SK-N-SH (cell line): ENCODE measurements around the gene PPM1E. TPM values are rescaled to one million over a fixed set of nuclear protein-coding genes. Genes with fewer than 3 reads are reported as not detected.

Experiments
- CTCF ChIA-PET: fragments of 300-600, 350-600 bp; formaldehyde crosslinking; extraction: SDS; loops from one replicate; lab custom pipeline; 2021; lab: Yijun Ruan, JAX
- POLR2A ChIA-PET: fragments of 350-600 bp; sonication (Branson Sonifier 250); formaldehyde crosslinking; extraction: SDS; loops from one replicate; lab custom pipeline; 2020; ENCODE audit warnings: antibody characterized with exemption, inconsistent platforms; lab: Yijun Ruan, JAX
- DNase-seq: peaks from one replicate; pipeline ENCODE4 v3.0.0; 2012
- H2AFZ ChIP-seq: fragments of 200-600 bp; sonication (generic); 2 replicates; pipeline ENCODE4 v1.8.1; 2016; ENCODE audit warnings: antibody characterized with exemption, mild to moderate bottlenecking, low read depth
- H3F3A ChIP-seq: fragments of 200-600 bp; sonication (generic); replicated peaks from 2 replicates; pipeline ENCODE3; 2016; ENCODE audit warnings: antibody characterized with exemption, mild to moderate bottlenecking; ENCODE audit not compliant: insufficient read depth
- H3K27ac ChIP-seq, 2 experiments: fragments of 200-500 bp in 1 of 2; fragments of 200-600 bp in 1 of 2; sonication (Bioruptor generic) in 1 of 2; sonication (generic), shearing (Covaris generic) in 1 of 2; 2 replicates each; pipeline versions ENCODE4 v1.5.1 to v1.6.1; 2014 to 2016; ENCODE audit warnings: low read depth in 2 of 2, inconsistent platforms in 1 of 2, low read length in 1 of 2, mild to moderate bottlenecking in 1 of 2, mixed read lengths in 1 of 2
- H3K27me3 ChIP-seq: fragments of 200-600 bp; sonication (generic), shearing (Covaris generic); 2 replicates; pipeline ENCODE4 v1.6.1; 2016; ENCODE audit warnings: mixed run types; ENCODE audit not compliant: insufficient read depth
- H3K36me3 ChIP-seq, 2 experiments: fragments of 200-500 bp in 1 of 2; fragments of 200-600 bp in 1 of 2; sonication (Bioruptor generic) in 1 of 2; sonication (generic) in 1 of 2; replicated peaks in 1 of 2; 2 replicates each; pipeline versions ENCODE3 to v1.5.1; 2014 to 2016; ENCODE audit warnings: low read length in 1 of 2, mild to moderate bottlenecking in 1 of 2; ENCODE audit not compliant: insufficient read depth in 2 of 2, control insufficient read depth in 1 of 2
- H3K4me1 ChIP-seq, 2 experiments: fragments of 200-500 bp in 1 of 2; fragments of 200-600 bp in 1 of 2; sonication (Bioruptor generic) in 1 of 2; sonication (generic), shearing (Covaris generic) in 1 of 2; 2 replicates each; pipeline versions ENCODE4 v1.5.1 to v1.6.1; 2014 to 2016; ENCODE audit warnings: low read depth in 1 of 2, low read length in 1 of 2, mixed run types in 1 of 2; ENCODE audit not compliant: insufficient read depth in 2 of 2, control insufficient read depth in 1 of 2
- H3K4me2 ChIP-seq: fragments of 200-600 bp; sonication (generic), shearing (Covaris generic); 2 replicates; pipeline ENCODE4 v1.6.1; 2017; ENCODE audit warnings: mixed run types
- H3K4me3 ChIP-seq, 2 experiments: fragments of 200-500 bp in 1 of 2; fragments of 200-600 bp in 1 of 2; sonication (Bioruptor generic) in 1 of 2; sonication (generic), shearing (Covaris generic) in 1 of 2; 2 replicates each; pipeline versions ENCODE4 v1.5.1 to v1.8.1; 2014 to 2016; ENCODE audit warnings: low read depth in 2 of 2, inconsistent platforms in 1 of 2, low read length in 1 of 2, mild to moderate bottlenecking in 1 of 2, mixed read lengths in 1 of 2, moderate library complexity in 1 of 2
- H3K79me2 ChIP-seq: fragments of 200-600 bp; sonication (generic); 2 replicates; pipeline ENCODE4 v1.8.1; 2017; ENCODE audit warnings: mild to moderate bottlenecking; ENCODE audit not compliant: insufficient read depth
- H3K9ac ChIP-seq: fragments of 200-600 bp; sonication (generic); 2 replicates; pipeline ENCODE4 v1.6.1; 2017; ENCODE audit warnings: mixed run types
- H3K9me2 ChIP-seq: fragments of 200-600 bp; sonication (generic); 2 replicates; pipeline ENCODE4 v1.6.1; 2017; ENCODE audit warnings: mixed run types
- H3K9me3 ChIP-seq: fragments of 200-600 bp; sonication (generic); 2 replicates; pipeline ENCODE4 v1.6.1; 2017; ENCODE audit warnings: mixed run types, mild to moderate bottlenecking, moderate library complexity
- H4K20me1 ChIP-seq: fragments of 200-600 bp; sonication (generic); 2 replicates; pipeline ENCODE4 v1.6.1; 2017; ENCODE audit warnings: mild to moderate bottlenecking, mixed run types; ENCODE audit not compliant: insufficient read depth
- ELF1 ChIP-seq: IDR thresholded peaks from 2 replicates; pipeline ENCODE4 v1.4.0; 2012
- EZH2phosphoT487 ChIP-seq: fragments of 200-600 bp; sonication (generic); IDR thresholded peaks from 2 replicates; pipeline ENCODE4 v1.6.1; 2017; ENCODE audit warnings: low read depth, mixed run types, mild to moderate bottlenecking, antibody characterized with exemption, moderate library complexity, borderline replicate concordance
- FOSL2 ChIP-seq: IDR thresholded peaks from 2 replicates; pipeline ENCODE4 v1.4.0; 2012; ENCODE audit warnings: low read depth, mild to moderate bottlenecking, moderate library complexity, borderline replicate concordance
- FOXJ3 ChIP-seq: sonication (generic); formaldehyde crosslinking; IDR thresholded peaks from 2 replicates; pipeline ENCODE4 v1.5.1; 2020; ENCODE audit warnings: mild to moderate bottlenecking, missing genetic modification reagents
- FOXM1 ChIP-seq: IDR thresholded peaks from 2 replicates; pipeline ENCODE4 v1.4.0; 2012; ENCODE audit warnings: low read depth, mild to moderate bottlenecking
- GATA2 ChIP-seq: sonication (generic); formaldehyde crosslinking; IDR thresholded peaks from 2 replicates; pipeline ENCODE4 v1.5.0; 2020; ENCODE audit warnings: mild to moderate bottlenecking, missing genetic modification reagents
- IRF3 ChIP-seq: fragments of 150-350 bp; IDR thresholded peaks from 2 replicates; pipeline ENCODE4 v1.6.1; 2016; ENCODE audit warnings: mild to moderate bottlenecking, low read depth, low read length
- JUND ChIP-seq: IDR thresholded peaks from 2 replicates; pipeline ENCODE4 v1.4.0; 2012
- MXI1 ChIP-seq: IDR thresholded peaks from 2 replicates; pipeline ENCODE4 v1.6.1; 2012; ENCODE audit warnings: mild to moderate bottlenecking, low read depth, low read length, improper control_type of control experiment
- RAD21 ChIP-seq: IDR thresholded peaks from 2 replicates; pipeline ENCODE4 v1.6.1; 2012; ENCODE audit warnings: mild to moderate bottlenecking, low read length
- RCOR1 ChIP-seq: fragments of 150-350 bp; IDR thresholded peaks from 2 replicates; pipeline ENCODE4 v1.6.1; 2017; ENCODE audit warnings: antibody characterized with exemption, low read length
- REST ChIP-seq: IDR thresholded peaks from 2 replicates; pipeline ENCODE4 v1.6.1; 2012; ENCODE audit warnings: mild to moderate bottlenecking, low read depth, low read length, moderate library complexity
- RFX5 ChIP-seq: IDR thresholded peaks from 2 replicates; pipeline ENCODE4 v1.6.1; 2012; ENCODE audit warnings: mild to moderate bottlenecking, improper control_type of control experiment, low read length
- TCF12 ChIP-seq: IDR thresholded peaks from 2 replicates; pipeline ENCODE4 v1.4.0; 2012
- USF1 ChIP-seq: IDR thresholded peaks from 2 replicates; pipeline ENCODE4 v1.4.0; 2012; ENCODE audit warnings: low read depth, borderline replicate concordance
- WGBS: methylation state at CpG from one replicate; pipeline ENCODE4 v1.1.6; 2017; ENCODE audit warnings: low lambda C conversion rate; 5-methylcytosine and 5-hydroxymethylcytosine counted together
- polyA plus RNA-seq, 3 experiments: library from polyadenylated mRNA; depleted of rRNA; stranded (reverse); fragments of >200 nt; gene quantifications; 2 replicates each; pipeline ENCODE4 v1.2.3, GENCODE V29; 2012

Gene PPM1E
- polyA plus RNA-seq, 1 of the 3 experiments (the other 2 are of a cell fraction) = 0.08 TPM

GRCh38 chr17:58969612-58970011, 214.0 kb downstream of the PPM1E start:
- Histone ChIP-seq H3K4me1 (peaks cover 0 to 10% of the 10 kb centered on the region in 2 experiments; a peak in 2 of 4 replicates), H3K36me3 (no peaks in the 10 kb centered on the region), H3K27ac (peak overlapping the region in 1 of 2 experiments; percentile 44; a peak in 1 of 4 replicates), H3K79me2 (no peaks in the 10 kb centered on the region), H3F3A (no peaks in the 10 kb centered on the region), H3K9me2 (no peaks in the 10 kb centered on the region), H3K9ac (no peak overlapping the region), H4K20me1 (no peaks in the 10 kb centered on the region), H3K9me3 (no peaks in the 10 kb centered on the region), H3K4me2 (no peak overlapping the region), H3K4me3 (no peak overlapping the region), H2AFZ (no peak overlapping the region), H3K27me3 (no peaks in the 10 kb centered on the region)
- DNase-seq = no peak
- TF ChIP-seq USF1 = no peak
- no peak for TF ChIP-seq REST
- no peak for TF ChIP-seq JUND
- no peak for TF ChIP-seq RAD21
- no peak for TF ChIP-seq ELF1
- TF ChIP-seq GATA2 (CRISPR knock-in tag) = no peak
- TF ChIP-seq MXI1 = no peak
- TF ChIP-seq FOSL2 = no peak
- TF ChIP-seq FOXJ3 (CRISPR knock-in tag) = no peak
- no peak for TF ChIP-seq RCOR1
- no peak for TF ChIP-seq FOXM1
- no peak for TF ChIP-seq RFX5
- TF ChIP-seq IRF3 = no peak
- TF ChIP-seq TCF12 = no peak
- no peak for TF ChIP-seq EZH2phosphoT487
- CTCF ChIA-PET = interaction anchor here (0.7 to 2.5 kb wide), 6 partner anchors 10 to 451 kb away, joined by 3 to 8 read pairs (median 4); no protein-coding TSS in a partner anchor
- 98% methylated on average over 4 of the region's 4 CpGs for WGBS
- POLR2A ChIA-PET = no interaction called here
